NOMO-1 treated with dmso at 0.1 percent for 144 hours (cell line): ENCODE data around the gene ZNF831.

ENCODE experiments used
- DNase-seq: peaks from one replicate; lab custom pipeline; 2025; ENCODE audit not compliant: unreplicated experiment; lab: John Stamatoyannopoulos, UW

The ZNF831 gene

DNA sequence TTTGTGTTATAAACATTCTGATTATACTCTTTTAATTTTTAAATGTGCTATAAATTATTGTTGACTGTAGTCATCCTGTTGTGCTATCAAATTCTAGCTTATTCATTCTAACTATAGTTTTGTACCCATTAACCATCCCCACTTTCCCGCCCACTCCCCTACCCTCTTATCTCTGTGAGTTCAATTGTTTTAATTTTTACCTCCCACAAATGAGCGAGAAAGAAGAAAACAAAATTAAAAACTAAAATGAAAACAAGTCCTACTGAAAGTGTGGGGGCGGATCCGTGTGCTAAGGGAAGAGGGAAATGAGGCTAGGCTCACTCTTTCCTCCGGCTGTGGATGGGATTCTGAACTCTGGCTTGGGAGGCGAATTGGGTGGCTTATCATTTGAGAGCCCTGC is 6.6 kb upstream of the ZNF831 start:
- DNase-seq: no peak

DNA sequence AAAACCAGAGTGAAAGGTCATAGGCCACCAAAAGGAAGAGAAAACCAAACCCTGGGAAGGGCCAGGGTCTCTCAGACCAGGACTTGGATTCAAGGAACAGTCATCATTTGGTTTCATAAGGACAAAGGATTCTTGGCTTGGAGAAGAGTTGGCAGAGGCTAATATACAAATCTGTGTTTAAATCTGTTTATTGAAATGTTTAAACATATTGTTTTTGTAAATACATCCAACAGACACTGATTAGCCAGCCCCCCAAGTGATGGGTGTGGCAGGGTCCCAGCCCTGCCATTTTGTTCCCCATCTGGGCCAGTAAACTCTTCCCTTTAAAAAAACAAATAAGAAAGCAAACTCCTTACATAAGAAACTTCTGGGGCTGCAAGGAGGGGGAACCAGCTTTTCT is 6.1 kb upstream of the ZNF831 start:
- no peak for DNase-seq

DNA sequence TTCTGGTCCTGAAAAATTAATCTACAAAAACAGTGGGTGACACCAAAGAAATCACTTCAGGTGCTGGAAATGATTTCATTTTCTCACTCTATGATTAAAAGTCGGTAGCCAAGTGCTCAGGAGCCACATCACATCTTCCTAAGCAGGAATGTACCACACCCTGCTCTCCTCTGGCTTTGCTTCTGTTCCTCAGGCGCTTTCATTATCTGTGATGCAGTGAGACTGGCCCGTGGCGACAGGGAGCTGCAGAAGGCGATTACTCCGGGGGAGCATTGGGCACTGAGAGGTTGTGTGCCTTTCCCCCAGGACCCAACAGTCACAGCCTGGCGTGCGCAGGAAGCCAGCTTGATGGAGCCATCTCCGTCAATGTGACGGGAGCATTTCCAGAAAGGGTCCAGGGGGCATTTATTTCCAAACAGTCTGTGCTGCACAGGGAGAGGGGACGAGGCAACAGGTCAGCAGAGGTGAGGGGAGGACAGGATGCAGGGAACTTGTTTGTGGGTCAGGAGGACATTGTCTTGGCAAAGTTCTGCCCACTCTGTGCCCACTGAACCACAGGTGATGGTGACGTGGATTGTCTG is 5.6 kb upstream of the ZNF831 start:
- no peak for DNase-seq

DNA sequence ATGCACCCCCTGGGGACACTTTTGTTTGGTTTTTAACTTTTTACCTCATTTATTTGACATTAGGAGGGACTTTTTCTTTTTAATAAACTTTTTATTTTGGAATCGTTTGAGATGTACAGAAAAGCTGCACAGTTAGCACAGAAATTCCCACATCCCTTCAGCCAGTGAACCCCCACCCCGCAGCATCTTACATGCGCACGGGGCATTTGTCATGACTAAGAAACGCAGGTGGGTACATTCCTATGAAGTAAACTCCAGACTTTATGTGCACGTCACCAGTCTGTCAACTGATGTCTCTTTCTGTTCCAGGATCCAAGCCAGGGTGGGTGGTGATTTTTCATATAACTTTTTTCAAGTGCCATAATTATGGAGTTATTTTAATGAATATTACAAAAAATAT is 4.9 kb upstream of the ZNF831 start:
- DNase-seq: no peak

DNA sequence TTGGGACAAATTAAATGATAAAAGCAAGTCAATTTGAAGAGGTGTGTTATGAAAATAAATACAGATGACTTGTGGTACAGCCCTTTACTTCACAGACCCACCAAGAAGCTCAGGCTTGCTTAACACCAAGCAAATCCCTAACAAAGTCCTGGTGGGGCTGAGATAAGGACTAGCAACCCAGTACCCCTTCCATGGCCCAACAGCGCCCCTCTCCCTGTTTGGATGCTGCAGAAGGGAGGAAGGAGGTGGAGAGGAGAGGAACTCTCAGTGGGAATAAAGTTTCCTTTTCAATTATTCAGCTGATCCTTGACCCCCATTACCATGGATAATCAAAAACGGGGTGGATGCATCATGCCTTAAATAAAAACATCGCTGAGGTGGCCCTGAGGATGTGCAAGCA is 4.5 kb upstream of the ZNF831 start:
- DNase-seq: no peak

DNA sequence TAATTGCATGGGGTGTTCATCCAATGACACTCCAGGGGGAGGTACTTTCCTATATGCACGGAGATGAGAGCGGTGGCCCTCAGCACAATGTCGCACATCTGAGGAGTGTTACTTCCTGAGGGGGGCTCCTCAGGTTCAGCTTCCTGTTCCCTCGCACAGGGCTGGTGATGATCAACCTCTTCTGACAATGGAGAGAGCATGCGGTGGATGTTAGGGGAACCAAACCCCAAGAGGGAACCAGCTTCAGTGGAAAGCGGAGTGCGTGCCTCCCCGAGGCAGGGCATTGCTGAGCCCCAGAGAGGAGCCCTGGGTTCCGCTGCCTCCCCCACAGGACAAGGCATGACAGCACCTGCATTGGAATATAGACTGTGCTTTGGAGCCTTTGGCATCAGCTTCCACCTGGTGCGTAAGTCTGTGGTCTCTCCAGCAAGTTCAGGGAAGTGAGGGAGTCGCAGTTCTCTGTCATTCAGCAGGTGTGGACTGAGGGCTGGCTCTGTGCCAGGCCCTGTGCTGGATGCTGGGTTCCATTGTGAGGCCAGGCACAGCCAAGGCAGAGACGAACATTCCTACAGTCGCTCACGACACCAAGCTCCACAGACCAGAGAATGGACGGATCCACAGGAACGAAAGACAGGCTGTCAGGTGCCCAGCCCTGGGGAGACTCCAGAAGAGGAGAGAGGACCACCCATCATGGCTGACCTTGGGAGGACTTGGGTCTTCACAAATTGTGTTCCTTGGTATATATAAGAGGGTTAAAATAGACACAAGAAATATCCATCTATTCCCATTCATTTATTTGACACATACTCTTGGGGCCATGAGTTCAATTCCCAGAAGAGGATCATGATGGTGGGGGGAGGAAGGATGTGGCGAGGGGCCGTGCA is 3.9 kb upstream of the ZNF831 start:
- no peak for DNase-seq

DNA sequence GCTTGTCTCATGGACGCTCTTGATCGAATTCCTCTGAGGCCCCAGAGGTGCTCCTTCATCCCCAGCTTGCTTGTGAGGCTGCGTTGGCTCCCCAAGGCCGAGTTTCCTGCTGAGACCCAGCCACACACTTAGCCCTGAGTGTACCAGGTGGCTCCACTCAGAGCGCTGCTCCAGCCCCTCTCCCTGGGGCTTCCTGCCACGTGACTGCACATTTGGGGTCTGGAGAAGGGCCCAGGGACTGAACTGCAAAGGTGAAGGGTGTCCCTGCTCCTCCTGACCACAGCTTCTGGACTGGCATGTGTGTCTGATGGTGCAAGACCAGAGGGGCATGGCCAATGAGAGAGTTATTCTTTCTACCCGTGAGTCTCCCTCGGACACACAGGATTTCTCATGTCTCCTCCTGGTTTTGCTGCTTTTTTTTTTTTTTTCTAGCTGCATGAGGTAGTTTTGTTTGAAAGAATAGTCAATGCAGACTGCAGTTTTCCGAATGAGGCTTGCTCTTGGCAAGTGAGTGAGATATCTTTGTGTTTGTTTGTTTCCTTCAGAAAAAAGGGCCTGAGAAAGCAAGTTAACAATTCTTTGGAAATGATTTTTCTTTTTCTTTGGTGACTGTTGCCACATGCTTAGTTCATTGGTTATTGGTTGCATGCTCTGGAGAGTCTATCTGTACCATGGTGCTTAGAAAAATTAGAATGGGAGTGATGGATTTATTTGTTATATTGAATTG is 3.1 kb upstream of the ZNF831 start:
- DNase-seq: no peak

DNA sequence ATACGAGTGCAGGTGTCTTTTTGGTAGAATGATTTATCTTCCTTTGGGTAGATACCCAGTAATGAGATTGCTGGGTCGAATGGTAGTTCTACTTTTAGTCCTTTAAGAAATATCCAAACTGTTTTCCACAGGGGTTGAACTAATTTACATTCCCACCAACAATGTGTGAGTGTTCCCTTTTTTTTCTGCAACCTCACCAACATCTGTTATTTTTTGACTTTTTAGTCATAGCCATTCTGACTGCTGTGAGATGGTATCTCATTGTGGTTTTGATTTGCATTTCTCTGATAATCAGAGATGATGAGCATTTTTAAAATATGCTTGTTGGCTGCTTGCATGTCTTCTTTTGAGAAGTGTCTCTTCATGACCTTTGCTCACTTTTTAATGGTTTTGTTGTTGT is 1.9 kb upstream of the ZNF831 start:
- no peak for DNase-seq

DNA sequence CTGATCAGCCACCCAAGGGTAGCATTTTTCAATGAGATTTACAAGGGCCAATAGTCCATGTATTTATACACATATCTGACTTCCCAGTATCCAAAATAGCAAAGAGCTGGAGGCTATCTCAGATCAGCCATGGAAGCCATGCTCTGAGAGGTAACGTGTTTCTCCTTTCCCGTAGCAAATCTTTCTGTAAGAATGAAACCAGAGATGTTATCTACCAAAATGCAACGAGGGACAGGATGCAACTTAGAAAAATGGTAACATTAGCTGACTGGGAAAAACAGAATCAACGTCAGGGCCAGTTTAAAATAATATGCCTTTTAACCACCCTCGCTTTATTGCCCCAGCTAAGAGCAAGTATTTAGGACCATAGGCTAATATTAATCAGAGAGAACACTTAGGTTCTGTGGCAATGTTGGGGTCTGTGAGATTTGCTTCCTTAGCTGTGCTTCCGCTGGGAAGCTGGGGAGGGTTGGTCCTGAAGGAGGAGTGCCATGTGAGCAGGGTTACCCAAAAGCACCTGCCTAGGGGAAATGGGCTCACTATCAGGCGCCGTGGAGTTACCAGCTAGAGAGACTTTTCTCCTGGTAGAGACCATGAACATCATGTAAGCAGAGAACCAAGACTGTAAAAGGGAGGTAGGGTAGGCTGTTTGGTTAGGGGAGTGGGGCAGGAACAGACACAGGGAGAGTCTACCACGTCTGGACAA is 1.2 kb downstream of the ZNF831 start:
- DNase-seq: no peak

DNA sequence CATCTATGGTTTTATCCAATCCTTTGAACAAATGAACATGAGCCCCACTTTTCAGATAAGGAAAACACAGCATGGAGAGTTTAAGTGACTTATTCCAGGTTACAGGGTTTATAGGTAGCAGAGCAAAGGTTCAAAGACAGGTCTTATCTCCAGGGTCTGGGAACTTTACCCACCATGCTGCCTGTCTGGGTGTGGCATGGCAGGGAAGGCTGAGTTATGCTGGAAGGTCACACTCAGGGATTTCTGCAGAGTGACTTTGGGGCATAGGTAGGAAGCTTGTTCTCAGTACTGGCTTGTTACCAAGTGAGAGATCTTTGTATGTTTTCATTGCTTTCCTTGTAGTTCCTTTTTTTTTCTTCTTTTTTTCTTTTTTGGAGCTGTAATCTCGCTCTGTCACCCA is 1.8 kb downstream of the ZNF831 start:
- no peak for DNase-seq

DNA sequence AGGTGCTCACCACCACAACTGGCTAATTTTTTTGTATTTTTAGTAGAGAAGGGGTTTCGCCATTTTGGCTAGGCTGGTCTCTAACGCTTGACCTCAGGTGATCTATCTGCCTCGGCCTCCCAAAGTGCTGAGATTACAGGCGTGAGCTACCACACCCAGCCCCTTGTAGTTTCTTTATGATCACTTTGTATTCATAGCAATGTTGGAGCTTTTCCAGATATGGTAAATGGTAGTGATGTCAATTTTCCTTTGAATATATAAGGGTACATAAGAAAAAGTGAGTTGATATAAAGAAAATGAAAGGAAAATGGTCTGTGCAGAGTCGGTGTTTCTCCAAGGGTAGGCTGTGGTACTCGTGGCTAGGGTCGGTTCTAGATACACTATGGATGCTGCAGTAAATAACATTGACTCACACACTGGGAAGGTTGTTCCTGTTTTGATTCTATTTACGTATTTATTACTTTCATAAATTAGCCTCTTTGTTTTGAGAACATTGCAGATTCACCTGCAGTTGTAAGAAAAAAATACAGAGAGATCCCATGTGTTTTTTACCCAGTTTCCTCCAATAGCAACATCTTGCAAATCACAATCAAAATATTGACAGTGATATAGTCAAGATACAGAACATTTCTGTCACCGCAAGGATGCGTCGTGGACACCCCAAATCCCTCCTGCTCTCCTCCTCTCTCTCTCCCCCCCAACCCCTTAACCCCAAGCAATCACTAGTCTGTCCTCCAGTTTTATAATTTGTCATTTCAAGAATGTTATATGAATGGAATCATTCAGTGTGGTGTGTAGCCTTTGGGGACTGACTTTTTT is 2.5 kb downstream of the ZNF831 start:
- no peak for DNase-seq

DNA sequence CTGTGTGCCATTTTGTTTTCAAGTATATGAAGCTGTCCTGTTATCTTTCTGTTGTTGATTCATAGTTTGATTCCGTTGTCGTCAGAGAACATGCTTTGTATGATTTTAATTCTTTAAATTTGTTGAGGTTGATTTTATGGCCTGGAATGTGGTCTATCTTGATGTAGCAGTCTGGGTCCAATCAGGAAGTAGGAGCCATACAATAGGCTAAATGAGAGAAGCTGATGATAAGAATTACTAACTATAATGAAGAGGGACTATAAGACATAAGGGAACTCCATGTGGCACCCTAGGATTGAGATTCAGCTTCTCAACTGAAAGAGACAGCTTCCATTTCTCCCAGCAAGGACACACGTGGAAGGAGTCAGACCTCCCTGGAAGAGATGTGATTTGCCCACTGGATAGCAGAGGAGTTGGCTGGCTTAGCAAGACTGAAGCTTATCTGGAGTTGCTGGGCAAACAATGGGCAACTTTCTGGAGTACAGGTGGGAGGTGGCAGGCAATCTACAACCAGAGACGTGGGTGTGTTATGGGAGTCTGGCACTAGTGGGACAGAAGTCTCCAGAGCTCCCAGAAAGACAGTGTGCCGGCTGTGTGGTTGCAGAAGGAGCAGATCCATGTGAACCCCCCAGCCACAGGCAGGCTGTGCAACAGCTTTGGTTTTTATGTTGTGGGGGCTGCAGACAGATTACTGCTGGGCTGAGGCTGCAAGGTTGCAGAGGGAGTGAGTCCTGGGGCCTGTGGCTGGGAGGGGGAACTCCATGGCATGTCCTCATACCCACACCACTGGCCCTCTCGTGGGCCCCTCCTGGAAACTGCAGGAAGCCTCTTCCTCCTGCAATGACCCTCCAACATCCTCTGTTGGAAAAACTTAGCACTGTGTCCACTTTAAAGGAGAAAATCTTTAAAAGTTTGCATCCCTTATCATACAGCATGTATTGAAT is 7.1 kb downstream of the ZNF831 start:
- DNase-seq: no peak

DNA sequence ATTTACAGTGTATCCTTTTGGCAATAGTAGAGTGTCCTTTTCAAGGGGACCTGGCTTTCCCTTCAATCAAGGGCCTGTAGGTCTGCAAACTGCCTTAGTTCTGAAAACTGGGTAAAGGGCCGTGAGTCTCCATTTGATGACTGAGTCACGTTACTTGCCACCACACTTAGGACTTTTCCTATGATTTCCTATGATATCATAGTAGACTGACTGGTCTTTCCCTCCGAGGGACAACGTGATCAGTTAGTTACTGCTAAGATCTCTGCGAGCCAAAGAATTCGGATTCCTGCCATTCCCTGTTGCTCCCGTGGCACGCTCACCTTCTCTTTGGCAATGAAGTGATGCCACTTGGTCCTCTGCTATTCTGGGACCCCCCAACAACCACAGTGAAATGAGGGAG is 8.4 kb downstream of the ZNF831 start:
- DNase-seq: no peak

DNA sequence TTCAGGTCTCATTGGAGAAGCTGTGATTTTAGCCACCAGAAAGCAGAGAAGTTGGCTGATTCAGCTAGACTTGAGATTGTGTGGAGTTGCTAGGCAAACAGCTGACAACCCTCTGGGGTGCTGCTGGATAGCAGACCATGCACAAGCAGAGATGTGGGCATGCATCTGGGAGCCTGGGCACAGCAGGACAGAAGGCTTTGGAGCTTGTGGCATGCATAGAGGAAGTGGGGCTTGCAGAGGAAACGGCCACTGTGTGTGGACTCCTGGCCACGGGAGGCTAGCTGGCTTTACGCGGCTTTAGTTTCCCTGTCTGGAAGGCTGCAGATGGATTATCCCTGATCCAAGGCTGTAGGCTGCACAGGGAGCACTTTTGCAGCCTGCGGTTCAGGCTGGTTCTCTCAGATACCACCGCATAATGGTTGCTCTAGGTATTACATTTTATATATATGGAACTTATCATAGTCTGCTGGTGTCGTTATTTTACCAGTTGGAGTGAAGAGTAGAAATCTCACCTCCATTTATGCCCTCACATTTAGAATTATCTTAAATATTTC is 10.4 kb downstream of the ZNF831 start:
- no peak for DNase-seq

DNA sequence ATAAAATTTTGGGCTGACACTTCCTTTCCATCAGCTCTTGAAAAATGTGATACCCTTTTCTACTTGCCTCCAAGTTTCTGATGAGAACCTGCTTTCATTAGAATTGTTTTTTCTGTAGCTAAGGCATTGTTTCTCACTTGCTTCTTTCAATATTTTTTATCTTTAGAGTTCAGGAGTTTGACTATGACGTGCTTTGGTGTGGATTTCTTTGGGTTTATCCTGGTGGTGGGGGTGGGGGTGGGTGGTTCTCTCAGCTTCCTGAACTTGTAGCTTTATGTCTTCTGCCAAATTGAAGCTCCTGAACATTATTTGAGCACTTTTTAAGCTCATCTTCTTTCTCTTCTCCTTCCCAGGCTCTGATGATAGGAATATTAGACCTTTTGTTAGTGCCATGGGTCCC is 11.4 kb downstream of the ZNF831 start:
- no peak for DNase-seq

DNA sequence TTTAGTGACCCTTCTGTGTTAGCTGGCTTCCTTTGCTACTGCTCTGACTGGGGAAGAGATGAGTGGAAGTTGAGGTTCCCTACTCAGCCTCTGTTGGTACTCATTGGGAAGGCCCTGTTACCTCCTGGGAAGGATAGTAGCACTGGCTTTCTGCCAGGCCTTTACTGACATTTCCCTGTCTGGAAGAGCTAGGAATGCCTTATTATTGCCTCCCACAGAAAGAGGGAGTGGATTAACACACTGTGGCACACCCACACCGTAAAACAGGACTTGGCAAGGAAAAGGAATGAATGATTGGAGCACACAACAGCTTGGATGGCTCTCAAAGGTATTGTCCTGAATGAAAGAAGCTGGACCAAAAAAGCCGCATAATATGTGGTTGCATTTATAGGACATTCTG is 12.2 kb downstream of the ZNF831 start:
- no peak for DNase-seq

DNA sequence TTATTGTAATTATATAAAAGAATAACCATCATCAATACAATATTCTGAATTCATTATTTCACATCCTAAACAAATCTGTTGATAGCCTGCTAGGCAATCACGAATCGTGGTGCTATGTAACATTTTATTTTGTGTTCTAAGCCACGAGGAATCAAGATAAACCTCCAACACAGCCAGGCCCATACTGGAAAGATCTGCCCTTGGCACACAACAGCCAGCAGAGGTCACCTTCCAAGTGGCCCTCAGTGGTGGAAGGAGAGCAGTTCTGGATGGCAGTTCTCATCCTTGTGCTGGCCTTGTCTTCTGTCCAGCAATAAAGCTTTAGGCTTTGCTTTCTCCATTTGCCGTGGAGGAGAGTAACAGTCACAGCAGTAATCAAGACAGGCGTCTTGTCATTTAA is 13.2 kb downstream of the ZNF831 start:
- no peak for DNase-seq

DNA sequence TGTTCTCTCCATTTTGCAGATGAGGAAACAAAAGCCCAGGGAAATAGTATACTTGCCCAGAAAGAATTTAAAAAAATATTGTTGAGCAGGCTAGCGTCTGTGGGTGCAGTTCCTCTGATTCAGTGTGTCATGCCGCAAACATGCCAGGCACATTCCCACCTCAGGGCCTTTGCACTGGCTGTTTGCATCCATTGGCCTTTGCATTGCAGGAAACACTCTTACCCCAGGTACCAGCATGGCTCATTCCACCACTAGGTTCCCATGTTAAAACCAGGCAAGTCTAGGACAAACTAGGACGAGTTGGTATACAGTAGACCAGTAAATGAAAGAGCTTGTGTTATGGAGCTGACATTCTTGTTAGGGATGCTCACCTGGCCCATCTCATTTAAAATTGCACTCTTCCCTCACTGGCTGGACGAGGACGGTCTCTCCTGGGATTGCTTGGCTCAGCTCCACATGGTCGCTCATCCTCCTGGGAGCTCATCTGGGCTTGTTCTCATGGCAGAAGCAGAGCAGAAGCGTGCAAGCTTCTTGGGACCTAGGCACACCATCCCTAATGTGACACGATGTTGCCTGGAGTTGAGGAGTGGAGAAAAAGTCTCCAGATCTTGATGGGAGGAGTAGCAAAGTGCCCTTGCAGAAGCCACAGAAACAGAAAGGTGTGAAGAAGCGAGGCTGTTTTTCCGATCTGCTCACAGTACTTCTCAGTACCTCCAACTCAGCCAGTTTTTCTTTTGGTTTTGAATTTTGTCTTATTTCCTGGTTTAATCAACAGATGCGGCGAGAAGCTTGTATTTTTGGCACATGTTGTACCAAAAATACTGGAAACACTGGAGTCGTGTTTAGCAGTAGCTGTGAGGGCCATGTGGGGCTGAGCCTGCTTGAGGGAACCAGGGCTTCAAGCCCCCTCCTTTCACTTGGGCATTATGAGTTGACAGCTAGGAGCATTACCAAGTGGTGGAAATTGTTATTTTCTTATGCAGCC is 13.9 kb downstream of the ZNF831 start:
- DNase-seq: no peak
